ENCODE data around the gene C16orf74.

The C16orf74 gene

DNA sequence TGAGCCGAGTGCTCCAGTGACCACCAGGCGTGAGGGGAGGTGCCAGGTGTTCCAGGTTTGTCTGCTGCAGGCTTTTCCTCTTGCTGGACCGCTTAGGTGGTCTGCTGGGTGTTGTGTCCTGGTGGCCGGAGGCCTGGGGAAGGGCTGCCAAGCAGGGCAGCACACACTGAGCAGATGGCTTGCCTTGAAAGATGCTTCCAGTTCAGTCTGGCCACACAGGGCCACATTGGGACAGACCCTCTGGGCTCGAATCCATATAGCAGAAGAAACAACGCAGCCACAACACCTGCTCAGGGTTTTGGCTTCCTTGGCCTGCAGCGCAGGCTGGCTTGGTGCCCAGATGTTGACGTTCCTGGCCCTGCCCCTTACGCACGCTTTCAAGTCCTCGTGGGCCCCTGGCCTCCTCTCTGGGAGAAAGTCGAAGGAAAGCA, 87.0 kb downstream of the C16orf74 start:
- no peak for ATAC-seq
- TF ChIP-seq CSDC2 (CRISPR knock-in tag; IDR thresholded peaks at IDR 0.05) (no peak), ZNF8 (CRISPR knock-in tag; IDR thresholded peaks at IDR 0.05) (no peak), ZNF70 (CRISPR knock-in tag; IDR thresholded peaks at IDR 0.05) (no peak), POU6F1 (CRISPR knock-in tag; IDR thresholded peaks at IDR 0.05; ENCODE audit: borderline replicate concordance, low read depth) (no peak), ZNF565 (CRISPR knock-in tag; conservative IDR thresholded peaks at IDR 0.05; ENCODE audit: low read depth) (no peak), CSRNP3 (CRISPR knock-in tag; IDR thresholded peaks at IDR 0.05) (no peak), ARNTL (CRISPR knock-in tag; IDR thresholded peaks at IDR 0.05; ENCODE audit: borderline replicate concordance, low read depth) (no peak), ESRRG (CRISPR knock-in tag; IDR thresholded peaks at IDR 0.05) (no peak), CREB5 (CRISPR knock-in tag; IDR thresholded peaks at IDR 0.05; ENCODE audit: low read depth) (no peak), TOX (CRISPR knock-in tag; IDR thresholded peaks at IDR 0.05; ENCODE audit: borderline replicate concordance) (no peak), GLIS3 (CRISPR knock-in tag; IDR thresholded peaks at IDR 0.05) (no peak), ZFP30 (CRISPR knock-in tag; IDR thresholded peaks at IDR 0.05) (no peak), SNAI2 (CRISPR knock-in tag; IDR thresholded peaks at IDR 0.05) (no peak), TCF4 (CRISPR knock-in tag; IDR thresholded peaks at IDR 0.05; ENCODE audit: borderline replicate concordance) (no peak), RARB (CRISPR knock-in tag; IDR thresholded peaks at IDR 0.05) (no peak), PATZ1 (CRISPR knock-in tag; IDR thresholded peaks at IDR 0.05; ENCODE audit: borderline replicate concordance) (no peak), ZC3H10 (CRISPR knock-in tag; IDR thresholded peaks at IDR 0.05) (no peak), BACH2 (CRISPR knock-in tag; IDR thresholded peaks at IDR 0.05; ENCODE audit: borderline replicate concordance) (no peak), ISL1 (CRISPR knock-in tag; IDR thresholded peaks at IDR 0.05) (no peak)
- TF ChIP-seq, protein P1, sequence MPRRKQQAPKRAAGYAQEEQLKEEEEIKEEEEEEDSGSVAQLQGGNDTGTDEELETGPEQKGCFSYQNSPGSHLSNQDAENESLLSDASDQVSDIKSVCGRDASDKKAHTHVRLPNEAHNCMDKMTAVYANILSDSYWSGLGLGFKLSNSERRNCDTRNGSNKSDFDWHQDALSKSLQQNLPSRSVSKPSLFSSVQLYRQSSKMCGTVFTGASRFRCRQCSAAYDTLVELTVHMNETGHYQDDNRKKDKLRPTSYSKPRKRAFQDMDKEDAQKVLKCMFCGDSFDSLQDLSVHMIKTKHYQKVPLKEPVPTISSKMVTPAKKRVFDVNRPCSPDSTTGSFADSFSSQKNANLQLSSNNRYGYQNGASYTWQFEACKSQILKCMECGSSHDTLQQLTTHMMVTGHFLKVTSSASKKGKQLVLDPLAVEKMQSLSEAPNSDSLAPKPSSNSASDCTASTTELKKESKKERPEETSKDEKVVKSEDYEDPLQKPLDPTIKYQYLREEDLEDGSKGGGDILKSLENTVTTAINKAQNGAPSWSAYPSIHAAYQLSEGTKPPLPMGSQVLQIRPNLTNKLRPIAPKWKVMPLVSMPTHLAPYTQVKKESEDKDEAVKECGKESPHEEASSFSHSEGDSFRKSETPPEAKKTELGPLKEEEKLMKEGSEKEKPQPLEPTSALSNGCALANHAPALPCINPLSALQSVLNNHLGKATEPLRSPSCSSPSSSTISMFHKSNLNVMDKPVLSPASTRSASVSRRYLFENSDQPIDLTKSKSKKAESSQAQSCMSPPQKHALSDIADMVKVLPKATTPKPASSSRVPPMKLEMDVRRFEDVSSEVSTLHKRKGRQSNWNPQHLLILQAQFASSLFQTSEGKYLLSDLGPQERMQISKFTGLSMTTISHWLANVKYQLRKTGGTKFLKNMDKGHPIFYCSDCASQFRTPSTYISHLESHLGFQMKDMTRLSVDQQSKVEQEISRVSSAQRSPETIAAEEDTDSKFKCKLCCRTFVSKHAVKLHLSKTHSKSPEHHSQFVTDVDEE (CRISPR knock-in tag; IDR thresholded peaks at IDR 0.05), result no peak

DNA sequence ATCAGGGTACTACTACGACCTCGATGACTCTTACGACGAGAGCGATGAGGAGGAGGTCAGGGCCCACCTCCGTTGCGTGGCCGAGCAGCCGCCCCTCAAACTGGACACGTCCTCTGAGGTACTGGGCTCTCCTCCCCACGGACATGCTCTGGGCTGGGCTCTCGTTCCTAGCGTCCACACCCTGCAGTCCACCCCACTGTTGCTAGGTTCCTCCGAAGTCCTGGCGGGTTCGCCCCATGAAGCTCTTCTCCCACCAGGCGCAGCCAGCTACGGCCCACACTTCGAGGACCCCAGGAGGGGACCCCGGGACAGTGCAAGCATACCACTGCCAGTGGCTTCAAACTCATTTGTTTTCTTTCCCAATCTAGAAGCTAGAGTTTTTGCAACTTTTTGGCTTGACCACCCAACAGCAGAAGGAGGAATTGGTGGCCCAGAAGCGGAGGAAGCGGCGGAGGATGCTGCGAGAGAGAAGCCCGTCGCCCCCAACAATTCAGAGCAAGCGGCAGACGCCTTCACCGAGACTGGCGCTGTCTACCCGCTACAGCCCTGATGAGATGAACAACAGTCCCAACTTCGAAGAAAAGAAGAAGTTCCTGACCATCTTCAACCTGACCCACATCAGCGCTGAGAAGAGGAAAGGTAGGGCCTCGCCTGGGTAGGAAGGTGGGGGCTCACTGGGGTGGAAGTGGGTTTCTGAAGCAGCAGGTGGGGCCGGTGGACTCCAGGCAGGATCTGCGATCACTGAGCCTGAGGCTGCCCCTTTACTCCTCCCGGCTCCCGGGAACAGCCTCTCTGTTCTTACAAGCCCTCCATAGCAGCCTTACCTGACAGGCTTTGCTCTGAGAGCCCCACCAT, 87.7 kb downstream of the C16orf74 start:
- no peak for ATAC-seq
- no peak for TF ChIP-seq POU6F1 (CRISPR knock-in tag; IDR thresholded peaks at IDR 0.05; ENCODE audit: borderline replicate concordance, low read depth)
- TF ChIP-seq ZNF8 (CRISPR knock-in tag; IDR thresholded peaks at IDR 0.05), result no peak
- no peak for TF ChIP-seq PPARA (CRISPR knock-in tag; IDR thresholded peaks at IDR 0.05; ENCODE audit: borderline replicate concordance)
- no peak for TF ChIP-seq OSR1 (CRISPR knock-in tag; IDR thresholded peaks at IDR 0.05)
- TF ChIP-seq, protein P1 (CRISPR knock-in tag; IDR thresholded peaks at IDR 0.05), result no peak
- TF ChIP-seq BACH2 (CRISPR knock-in tag; IDR thresholded peaks at IDR 0.05; ENCODE audit: borderline replicate concordance), result no peak
- no peak for TF ChIP-seq ARNTL (CRISPR knock-in tag; IDR thresholded peaks at IDR 0.05; ENCODE audit: borderline replicate concordance, low read depth)
- no peak for TF ChIP-seq ISL1 (CRISPR knock-in tag; IDR thresholded peaks at IDR 0.05)
- no peak for TF ChIP-seq SNAI2 (CRISPR knock-in tag; IDR thresholded peaks at IDR 0.05)
- no peak for TF ChIP-seq TCF4 (CRISPR knock-in tag; IDR thresholded peaks at IDR 0.05; ENCODE audit: borderline replicate concordance)
- no peak for TF ChIP-seq GLIS3 (CRISPR knock-in tag; IDR thresholded peaks at IDR 0.05)
- TF ChIP-seq CREB5 (CRISPR knock-in tag; IDR thresholded peaks at IDR 0.05; ENCODE audit: low read depth), result no peak
- TF ChIP-seq RARB (CRISPR knock-in tag; IDR thresholded peaks at IDR 0.05), result no peak
- TF ChIP-seq ZNF565 (CRISPR knock-in tag; conservative IDR thresholded peaks at IDR 0.05; ENCODE audit: low read depth), result no peak
